Measurements from ENCODE around the gene C12orf54. TPM values are rescaled to one million over a fixed set of nuclear protein-coding genes. Genes with fewer than 3 reads are reported as not detected.

The C12orf54 gene
- total and polyA plus RNA-seq, 10 of the 15 experiments (the other 5 are each of a cell fraction or from before 2014, with no cell fraction given): 0.79 to 7.8 (median 4.2) TPM

DNA sequence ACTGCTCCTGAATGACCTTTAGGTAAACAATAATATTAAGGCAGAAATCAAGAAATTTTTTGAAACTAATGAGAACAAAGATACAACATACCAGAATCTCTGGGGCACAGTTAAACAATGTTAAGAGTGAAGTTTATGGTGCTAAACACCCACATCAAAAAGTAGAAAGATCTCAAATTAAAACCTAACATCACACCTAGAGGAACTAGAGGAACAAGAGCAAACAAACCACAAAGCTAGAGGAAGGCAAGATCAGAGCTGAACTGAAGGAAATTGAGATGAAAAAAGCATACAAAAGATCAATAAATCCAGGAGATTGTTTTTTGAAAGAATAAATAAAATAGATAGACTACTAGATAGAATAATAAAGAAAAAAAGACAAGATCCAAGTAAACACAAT lies 50.3 kb downstream of the C12orf54 start:
- POLR2A ChIA-PET: no interaction called here
- no peak for ATAC-seq

DNA sequence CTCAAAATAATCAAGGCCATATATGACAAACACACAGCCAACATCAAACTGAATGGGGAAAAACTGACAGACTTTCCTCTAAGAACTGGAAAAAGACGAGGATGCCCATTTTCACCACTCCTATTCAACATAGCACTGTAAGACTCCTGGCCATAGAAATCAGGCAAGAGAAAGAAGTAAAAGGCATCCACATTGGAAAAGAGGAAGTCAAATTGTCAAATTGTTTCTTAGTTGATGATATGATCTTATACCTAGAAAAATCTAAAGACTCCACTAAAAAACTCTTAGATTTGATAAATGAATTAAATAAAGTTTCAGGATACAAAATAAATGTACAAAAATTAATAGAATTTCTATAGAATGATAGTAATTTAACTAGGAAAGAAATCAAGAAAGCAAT lies 54.3 kb downstream of the C12orf54 start:
- H3K27me3 ChIP-seq (replicated peaks in 1 of 2; ENCODE audit: control insufficient read depth in 2 of 2, insufficient read depth in 2 of 2, low read length in 1 of 2): no peaks in the 10 kb centered on the region
- intact Hi-C loops (cut with micrococcal nuclease; ENCODE audit: unreplicated experiment): no loop called here
- RAD21 ChIA-PET (ENCODE audit: unreplicated experiment): no interaction called here
- SMC1A ChIA-PET (ENCODE audit: uncharacterized antibody, unreplicated experiment): no interaction called here
- H3K9me3 ChIP-seq (replicated peaks; ENCODE audit: control insufficient read depth, insufficient read depth, low read length): no peaks in the 10 kb centered on the region
- H3K4me1 ChIP-seq (ENCODE audit: control insufficient read depth, insufficient read depth, low read length): 0 out of 2 replicates have a peak, but pooled peaks cover 5% of the 10 kb centered on the region
- no peak overlapping the region for H3K27ac ChIP-seq (ENCODE audit: control insufficient read depth, insufficient read depth)
- WGBS (ENCODE audit: insufficient coverage, insufficient replicate concordance, low lambda C conversion rate, missing lambda C conversion rate): 0% methylated on average over 1 of the region's 1 CpG
- no TSS peak for BruUV-seq (replicated peaks)
- no peaks in the 10 kb centered on the region for H3K79me2 ChIP-seq (ENCODE audit: control insufficient read depth, insufficient read depth, low read length)
- POLR2A ChIA-PET: no interaction called here
- no peaks in the 10 kb centered on the region for H3K36me3 ChIP-seq (ENCODE audit: control insufficient read depth in 2 of 2, insufficient read depth in 2 of 2, low read length in 1 of 2)
- no peak overlapping the region for H3K4me2 ChIP-seq (ENCODE audit: control insufficient read depth, insufficient read depth)
- H3K4me3 ChIP-seq: no peak overlapping the region
- in situ Hi-C loops (cut with MboI): no loop called here
- no peaks in the 10 kb centered on the region for H4K20me1 ChIP-seq (ENCODE audit: control insufficient read depth, insufficient read depth)
- no peak overlapping the region for H2AFZ ChIP-seq (ENCODE audit: control insufficient read depth, low read depth, low read length)
- FAIRE-seq (no peak), ATAC-seq (no peak), DNase-seq (ENCODE audit: low read depth, low spot score) (no peak)
- CTCF ChIA-PET: no interaction called here
- H3K9ac ChIP-seq (ENCODE audit: control insufficient read depth, insufficient read depth, low read length): no peak overlapping the region
- TF ChIP-seq CUX1 (IDR thresholded peaks at IDR 0.05; ENCODE audit: insufficient replicate concordance, low read depth, low read length): no peak
- TF ChIP-seq USF1 (IDR thresholded peaks at IDR 0.05; ENCODE audit: borderline replicate concordance, extremely low read length, insufficient read depth, low read depth, low read length): no peak
- TF ChIP-seq MLLT1 (IDR thresholded peaks at IDR 0.05): no peak
- no peak for TF ChIP-seq SIX5 (IDR thresholded peaks at IDR 0.05; ENCODE audit: low read depth, low read length, severe bottlenecking)
- no peak for TF ChIP-seq STAT3 (IDR thresholded peaks at IDR 0.05; ENCODE audit: low read depth, low read length)
- TF ChIP-seq RELA (IDR thresholded peaks at IDR 0.05; ENCODE audit: borderline replicate concordance, partially characterized antibody): no peak
- TF ChIP-seq WRNIP1 (IDR thresholded peaks at IDR 0.05; ENCODE audit: borderline replicate concordance, low read depth, low read length): no peak
- TF ChIP-seq SPI1 (IDR thresholded peaks at IDR 0.05; ENCODE audit: borderline replicate concordance, insufficient read depth, low read depth, low read length): peak; percentile 27; the same call in 1 of the 2 replicates

More for the DNA sequence above, 50.3 kb downstream of the C12orf54 start:
- no peaks in the 10 kb centered on the region for H3K27me3 ChIP-seq (replicated peaks in 1 of 2; ENCODE audit: control insufficient read depth in 2 of 2, insufficient read depth in 2 of 2, low read length in 1 of 2)
- intact Hi-C loops (cut with micrococcal nuclease; ENCODE audit: unreplicated experiment) (no loop called here), in situ Hi-C loops (cut with MboI) (no loop called here)
- DNase-seq (ENCODE audit: low read depth, low spot score): no peak
- no peaks in the 10 kb centered on the region for H4K20me1 ChIP-seq (ENCODE audit: control insufficient read depth, insufficient read depth)
- CTCF ChIA-PET: interaction anchor here (1.0 to 1.3 kb wide), 2 partner anchors 9 to 87 kb away, joined by 3 to 9 read pairs; no protein-coding TSS in a partner anchor
- RAD21 ChIA-PET (ENCODE audit: unreplicated experiment): no interaction called here
- TF ChIP-seq MTA2 (IDR thresholded peaks at IDR 0.05; ENCODE audit: low read depth) (peak; percentile 19; the same call in 1 of the 2 replicates), HCFC1 (IDR thresholded peaks at IDR 0.05; ENCODE audit: low read length) (no peak)
- no peak overlapping the region for H3K27ac ChIP-seq (ENCODE audit: control insufficient read depth, insufficient read depth)
- no peaks in the 10 kb centered on the region for H3K9me3 ChIP-seq (replicated peaks; ENCODE audit: control insufficient read depth, insufficient read depth, low read length)
- H3K4me2 ChIP-seq (ENCODE audit: control insufficient read depth, insufficient read depth): no peak overlapping the region
- FAIRE-seq: no peak
- H3K4me1 ChIP-seq (ENCODE audit: control insufficient read depth, insufficient read depth, low read length): no peaks in the 10 kb centered on the region
- no peaks in the 10 kb centered on the region for H3K36me3 ChIP-seq (ENCODE audit: control insufficient read depth in 2 of 2, insufficient read depth in 2 of 2, low read length in 1 of 2)
- SMC1A ChIA-PET (ENCODE audit: uncharacterized antibody, unreplicated experiment): interaction anchor here (2.0 kb wide), 1 partner anchor 10 kb away, joined by 8 read pairs; no protein-coding TSS in a partner anchor
- H3K9ac ChIP-seq (ENCODE audit: control insufficient read depth, insufficient read depth, low read length): no peak overlapping the region
- no peak overlapping the region for H2AFZ ChIP-seq (ENCODE audit: control insufficient read depth, low read depth, low read length)
- BruUV-seq (replicated peaks): no TSS peak
- no peak overlapping the region for H3K4me3 ChIP-seq
- no peaks in the 10 kb centered on the region for H3K79me2 ChIP-seq (ENCODE audit: control insufficient read depth, insufficient read depth, low read length)
